Kidney tubule cell (primary cell): ENCODE measurements around the gene CWC27.
A peak's percentile ranks its signal among the peaks of the same experiment; 100 is the strongest.

ENCODE experiments used
- DNase-seq: peaks from one replicate; pipeline ENCODE4 v3.0.0-alpha.2; 2018; ENCODE audit warnings: low spot score

The CWC27 gene

GRCh38 chr5:64978546-64978945 is 209.8 kb downstream of the CWC27 start:
- DNase-seq: no peak

GRCh38 chr5:64979531-64979930 is 210.8 kb downstream of the CWC27 start:
- no peak for DNase-seq

- DNase-seq: no peak
Measured at GRCh38 chr5:64980176-64980575, 211.4 kb downstream of the CWC27 start.

- DNase-seq: no peak
Measured at GRCh38 chr5:64987768-64988167, 219.0 kb downstream of the CWC27 start.

- DNase-seq: no peak
Measured at GRCh38 chr5:65009207-65009606, 240.5 kb downstream of the CWC27 start.

GRCh38 chr5:65010841-65011240 is 242.1 kb downstream of the CWC27 start:
- no peak for DNase-seq

- no peak for DNase-seq
Measured at GRCh38 chr5:65012301-65012892, 243.7 kb downstream of the CWC27 start.

GRCh38 chr5:65013166-65013565 is 244.4 kb downstream of the CWC27 start:
- no peak for DNase-seq

- no peak for DNase-seq
Measured at GRCh38 chr5:65014769-65015168, 246.0 kb downstream of the CWC27 start.

- no peak for DNase-seq
Measured at GRCh38 chr5:65015767-65016166, 247.0 kb downstream of the CWC27 start.

GRCh38 chr5:65017636-65018035 is 248.9 kb downstream of the CWC27 start:
- peak; percentile 15 for DNase-seq

GRCh38 chr5:65018763-65019162 is 250.0 kb downstream of the CWC27 start:
- DNase-seq: no peak

GRCh38 chr5:65020492-65020891 is 251.8 kb downstream of the CWC27 start:
- peak; percentile 20 for DNase-seq

- no peak for DNase-seq
Measured at GRCh38 chr5:65021527-65022226, 252.9 kb downstream of the CWC27 start.

GRCh38 chr5:65022932-65023331 is 254.2 kb downstream of the CWC27 start:
- DNase-seq: no peak

- DNase-seq: no peak
Measured at GRCh38 chr5:65024681-65025080, 256.0 kb downstream of the CWC27 start.

- DNase-seq: no peak
Measured at GRCh38 chr5:65026816-65027548, 258.3 kb downstream of the CWC27 start.

- no peak for DNase-seq
Measured at GRCh38 chr5:65029178-65029577, 260.4 kb downstream of the CWC27 start.

GRCh38 chr5:65030056-65030455 is 261.3 kb downstream of the CWC27 start:
- no peak for DNase-seq

- peak; percentile 45 for DNase-seq
Measured at GRCh38 chr5:65032250-65032649, 263.5 kb downstream of the CWC27 start.

- peak; percentile 52 for DNase-seq
Measured at GRCh38 chr5:65034029-65034812, 265.5 kb downstream of the CWC27 start.

- DNase-seq: no peak
Measured at GRCh38 chr5:65034813-65035209, 266.1 kb downstream of the CWC27 start.
